ENCODE measurements around the gene DNPH1.

The DNPH1 gene

DNA sequence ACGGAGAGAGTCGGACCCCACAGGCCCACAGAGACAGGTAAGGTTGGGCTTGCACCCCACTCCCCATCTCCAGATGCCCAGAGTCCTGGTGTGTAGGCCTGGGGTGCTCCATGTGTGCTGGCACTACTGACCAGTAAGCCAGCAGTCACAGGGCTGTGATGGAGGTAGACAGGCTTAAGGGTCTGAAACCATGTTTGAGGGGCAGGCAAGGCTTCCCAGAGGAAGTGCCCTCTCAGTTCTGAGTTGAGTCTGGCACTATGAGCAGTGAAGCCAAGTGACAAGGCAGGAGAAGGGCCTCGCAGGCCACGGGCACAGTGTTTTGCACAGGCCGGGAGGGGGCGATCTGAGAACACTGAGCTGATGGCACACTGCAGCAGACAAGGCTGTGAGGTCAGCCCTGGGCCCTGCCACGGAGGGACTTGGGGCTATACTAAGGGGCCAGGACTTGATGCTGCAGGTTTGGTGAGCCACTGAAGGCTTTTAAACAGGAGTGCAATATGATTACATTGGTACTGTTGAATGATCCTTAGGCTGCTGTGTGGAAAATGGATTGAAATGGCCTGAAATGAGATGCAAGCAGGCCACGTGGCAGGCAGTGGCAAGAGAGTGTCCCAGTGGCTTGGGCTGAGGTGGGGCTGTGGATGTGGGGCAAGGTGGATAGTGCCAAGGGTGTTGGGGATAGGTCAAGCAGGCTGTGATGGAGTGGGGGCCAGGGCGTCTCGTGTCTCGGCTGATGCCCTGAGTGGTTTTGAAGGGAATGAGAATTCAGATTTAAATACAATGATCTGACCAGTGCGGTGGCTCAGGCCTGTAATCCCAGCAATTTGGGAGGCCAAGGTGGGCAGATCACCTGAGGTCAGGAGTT, 34.3 kb upstream of the DNPH1 start:
- DNase-seq = peak; percentile 79

DNA sequence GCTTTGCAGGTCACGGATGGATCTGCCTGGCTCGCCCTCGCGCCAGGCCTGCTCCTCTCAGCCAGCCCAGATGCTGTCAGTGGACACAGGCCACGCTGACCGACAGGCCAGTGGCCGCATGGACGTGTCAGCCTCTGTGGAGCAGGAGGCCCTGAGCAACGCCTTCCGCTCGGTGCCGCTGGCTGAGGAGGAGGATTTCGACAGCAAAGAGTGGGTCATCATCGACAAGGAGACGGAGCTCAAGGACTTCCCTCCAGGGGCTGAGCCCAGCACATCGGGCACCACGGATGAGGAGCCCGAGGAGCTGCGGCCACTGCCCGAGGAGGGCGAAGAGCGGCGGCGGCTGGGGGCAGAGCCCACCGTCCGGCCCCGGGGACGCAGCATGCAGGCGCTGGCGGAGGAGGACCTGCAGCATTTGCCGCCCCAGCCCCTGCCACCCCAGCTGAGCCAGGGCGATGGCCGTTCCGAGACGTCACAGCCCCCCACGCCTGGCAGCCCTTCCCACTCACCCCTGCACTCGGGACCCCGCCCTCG, 33.6 kb upstream of the DNPH1 start:
- DNase-seq = no peak

DNA sequence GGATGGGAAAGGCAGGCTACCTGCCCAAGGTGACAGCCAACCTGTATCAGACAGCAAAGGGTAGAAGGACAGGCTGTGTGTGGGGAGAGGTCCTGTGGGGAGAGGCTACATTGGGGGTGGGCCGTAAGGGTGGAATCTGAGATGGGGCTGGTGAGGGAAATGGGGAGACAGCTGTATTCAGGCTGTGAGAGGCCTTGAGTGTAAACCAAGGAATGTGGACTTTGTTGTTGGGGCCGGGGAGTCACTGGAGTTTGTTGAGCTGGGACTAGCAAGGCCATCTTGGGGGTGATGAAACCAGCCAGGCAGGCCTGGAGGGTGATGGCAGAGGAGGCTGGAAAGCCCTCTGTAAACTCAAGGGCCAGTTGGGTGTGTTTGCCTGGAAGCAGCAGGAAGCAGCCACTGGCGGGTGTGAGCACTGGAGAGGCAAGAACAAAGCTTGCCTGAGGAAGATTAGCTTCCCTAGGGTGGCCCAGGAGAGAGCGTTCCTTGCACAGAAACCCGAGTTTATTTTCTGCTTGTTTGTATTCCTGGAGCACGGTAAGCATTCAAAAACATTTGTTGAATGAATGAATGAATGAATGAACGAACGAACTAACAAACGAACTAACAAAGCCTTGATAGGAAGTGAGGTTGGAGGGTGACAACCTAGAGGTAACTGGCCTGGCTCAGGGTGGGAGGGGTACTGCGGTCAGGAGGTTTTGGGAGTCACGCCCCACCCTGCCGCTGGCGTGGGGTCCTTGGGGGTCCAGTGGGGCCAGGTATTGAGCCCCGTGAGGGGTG, 32.9 kb upstream of the DNPH1 start:
- DNase-seq = no peak

DNA sequence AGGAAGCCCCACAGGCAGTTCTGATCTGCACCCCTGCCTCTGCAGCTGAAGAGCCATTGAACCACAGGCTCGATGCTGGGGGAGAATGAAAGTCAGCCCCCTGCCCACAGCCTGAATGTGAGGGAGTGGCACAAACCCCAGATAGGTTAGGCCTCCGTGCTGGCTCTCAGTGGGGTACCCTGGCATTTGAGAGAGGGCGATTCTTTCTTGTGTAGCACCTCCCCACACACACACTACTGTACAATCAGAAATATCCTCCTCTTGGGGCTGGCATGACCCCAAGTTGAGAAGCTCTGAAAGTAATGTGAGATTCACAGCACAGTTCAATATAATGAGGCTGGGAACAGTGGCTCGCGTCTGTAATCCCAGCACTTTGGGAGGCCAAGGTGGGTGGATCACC, 31.9 kb upstream of the DNPH1 start:
- no peak for DNase-seq

DNA sequence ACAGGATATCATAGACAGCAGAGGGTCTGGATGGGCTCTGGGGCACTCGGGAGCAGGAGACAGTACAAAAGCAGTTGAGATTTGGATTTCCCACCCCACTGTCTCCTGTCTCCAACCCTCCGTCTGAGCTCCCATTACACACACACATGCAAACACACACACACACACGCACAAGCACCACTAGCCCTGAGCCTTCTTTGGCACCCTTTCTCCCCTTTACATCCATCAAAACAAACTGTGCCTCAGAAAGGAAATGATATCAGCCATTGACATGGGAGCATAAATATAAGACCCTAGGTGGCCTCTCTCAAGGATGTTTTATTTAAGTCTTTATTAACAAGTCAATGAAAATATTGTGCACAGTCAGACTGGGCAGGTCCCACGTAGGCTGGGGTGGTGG, 31.5 kb upstream of the DNPH1 start:
- no peak for DNase-seq

DNA sequence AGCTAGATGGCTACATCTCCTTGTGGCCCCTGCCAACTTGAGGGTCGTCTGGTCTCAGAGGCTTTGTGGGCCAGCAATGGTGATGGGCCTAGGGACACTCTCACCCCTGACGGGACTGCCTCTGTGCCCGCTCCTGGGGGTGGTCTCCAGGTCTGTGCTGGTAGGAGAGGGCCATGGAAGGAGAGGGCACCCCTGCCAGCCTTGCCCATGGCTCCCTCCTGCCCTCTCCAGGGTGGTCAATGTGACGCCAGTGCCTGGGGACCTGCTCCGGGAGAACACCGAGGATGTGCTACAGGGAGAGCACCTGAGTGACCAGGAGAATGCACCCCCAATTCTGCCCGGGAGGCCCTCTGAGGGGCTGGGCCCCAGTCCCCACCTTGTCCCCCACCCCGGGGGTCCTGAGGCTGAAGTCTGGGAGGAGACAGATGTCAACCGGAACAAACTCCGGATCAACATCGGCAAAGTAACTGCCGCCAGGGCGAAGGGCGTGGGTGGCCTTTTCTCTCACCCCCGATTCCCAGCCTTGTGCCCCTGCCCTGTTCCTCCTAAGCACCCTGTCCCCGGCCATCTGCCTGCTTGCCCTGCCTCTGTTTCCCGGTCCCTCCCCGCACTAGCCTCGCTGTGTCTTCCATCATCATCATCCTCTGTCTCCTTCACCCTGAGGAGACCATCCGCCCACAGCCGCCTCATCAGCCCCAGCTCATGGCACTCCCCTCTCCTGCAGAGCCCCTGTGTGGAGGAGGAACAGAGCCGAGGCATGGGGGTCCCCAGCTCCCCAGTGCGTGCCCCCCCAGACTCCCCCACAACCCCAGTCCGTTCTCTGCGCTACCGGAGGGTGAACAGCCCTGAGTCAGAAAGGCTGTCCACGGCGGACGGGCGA, 29.8 kb upstream of the DNPH1 start:
- no peak for DNase-seq

DNA sequence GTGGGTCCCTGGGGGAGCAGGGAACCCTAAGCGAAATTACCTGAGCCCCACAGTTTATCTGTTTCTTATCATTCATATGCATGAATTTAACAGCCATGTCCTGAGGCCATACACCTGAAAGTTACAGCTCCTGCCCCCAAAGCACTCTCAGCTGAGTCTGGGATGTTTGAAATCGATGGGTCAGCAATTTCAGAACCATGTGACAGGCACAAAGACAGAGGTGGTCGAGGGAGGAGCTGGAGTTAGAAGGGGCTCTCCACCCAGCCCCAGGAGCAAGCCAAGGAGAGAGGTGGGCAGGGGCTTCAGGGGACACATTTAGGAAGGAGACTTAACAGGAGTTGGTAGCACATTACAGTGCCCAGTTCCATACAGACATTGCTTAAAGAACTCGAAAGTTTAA, 28.9 kb upstream of the DNPH1 start:
- no peak for DNase-seq

DNA sequence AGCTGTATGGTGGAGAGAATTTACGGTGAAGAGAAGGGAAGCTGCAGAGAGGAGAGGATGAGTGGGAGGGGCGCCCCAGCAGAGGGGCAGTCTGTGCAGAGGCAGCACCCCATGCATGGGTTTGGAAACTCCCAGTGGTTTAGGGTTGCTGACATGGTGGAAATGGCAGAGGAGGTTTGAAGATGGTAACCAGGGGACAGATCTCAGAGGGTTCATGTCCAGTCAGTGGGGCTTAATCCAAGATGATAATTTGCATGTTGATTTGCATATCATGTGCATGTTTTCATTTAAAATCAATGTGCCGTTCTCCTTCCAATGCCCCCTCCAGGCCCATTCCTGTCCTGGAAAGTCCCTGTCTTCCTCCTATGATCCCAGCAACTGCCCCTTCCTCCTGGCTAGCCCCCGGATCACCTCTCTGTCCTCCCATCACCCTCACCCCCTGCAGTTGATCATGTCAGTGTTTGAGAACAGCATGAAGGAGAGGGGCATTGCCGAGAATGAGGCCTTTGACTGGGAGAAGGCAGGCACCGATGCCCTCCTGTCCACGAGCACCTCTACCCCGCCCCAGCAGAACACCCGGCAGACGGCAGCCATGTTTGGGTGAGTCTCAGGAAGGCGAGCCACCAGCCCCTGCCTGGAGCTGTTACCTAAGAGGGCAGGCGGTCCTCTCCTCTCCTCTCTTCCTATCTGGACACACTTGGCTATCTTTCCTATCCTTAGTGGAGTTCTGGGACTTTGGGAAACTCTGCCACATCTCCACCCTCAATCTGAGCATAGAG, 28.3 kb upstream of the DNPH1 start:
- no peak for DNase-seq

DNA sequence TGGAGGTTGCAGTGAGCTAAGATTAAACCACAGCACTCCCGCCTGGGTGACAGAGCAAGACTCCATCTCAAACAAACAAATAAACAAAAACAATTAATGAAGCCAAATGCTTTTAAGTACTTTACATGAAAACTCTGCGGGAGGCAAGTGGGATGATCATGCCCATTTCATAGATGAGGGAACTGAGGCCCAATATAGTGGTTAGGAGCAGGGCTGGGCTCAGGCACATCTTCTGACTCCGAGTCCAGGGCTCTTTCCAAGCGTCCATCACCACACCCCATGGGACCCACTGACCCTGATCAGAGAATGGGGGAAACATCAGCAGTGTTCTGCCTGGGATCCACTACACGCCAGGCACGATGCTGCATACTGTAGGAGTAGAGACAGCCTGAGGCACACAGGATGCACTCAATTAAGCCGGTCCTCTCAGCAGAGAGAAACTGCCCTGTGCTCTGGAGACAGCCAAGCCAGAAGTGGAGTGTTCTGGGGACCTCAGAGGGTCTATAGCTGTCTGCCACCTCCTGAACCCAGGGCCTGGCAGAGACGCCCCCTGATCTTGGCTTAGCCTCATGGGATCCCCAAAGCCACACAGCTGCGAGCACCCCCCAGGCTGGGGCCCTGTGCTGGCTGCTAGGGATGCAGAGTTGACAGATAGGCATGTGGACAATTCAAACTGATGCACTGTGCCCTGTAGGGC, 27.5 kb upstream of the DNPH1 start:
- no peak for DNase-seq

DNA sequence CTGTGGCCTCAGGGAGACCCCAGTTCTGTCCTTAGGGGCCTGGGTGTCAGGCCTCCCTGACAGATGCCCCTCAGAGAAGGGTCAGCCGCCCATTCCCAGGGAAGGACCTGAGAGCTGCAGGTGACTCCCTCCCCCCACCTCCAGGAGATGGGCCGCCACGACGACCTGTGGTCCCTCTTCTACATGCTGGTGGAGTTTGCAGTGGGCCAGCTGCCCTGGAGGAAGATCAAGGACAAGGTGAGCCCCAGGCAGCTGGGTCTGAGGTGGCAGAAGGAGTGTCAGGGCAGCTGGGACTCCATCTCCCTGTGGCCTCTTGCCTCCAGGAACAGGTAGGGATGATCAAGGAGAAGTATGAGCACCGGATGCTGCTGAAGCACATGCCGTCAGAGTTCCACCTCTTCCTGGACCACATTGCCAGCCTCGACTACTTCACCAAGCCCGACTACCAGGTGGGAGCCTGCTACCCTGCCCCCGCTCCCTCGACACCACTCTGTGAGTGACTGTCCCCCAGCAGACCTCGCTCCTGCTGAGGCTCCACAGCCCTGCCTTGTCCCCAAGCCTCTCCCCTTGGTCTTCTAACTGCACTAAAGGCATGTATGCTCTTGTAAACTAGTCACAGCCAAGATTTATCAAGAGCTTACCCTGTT, 26.2 kb upstream of the DNPH1 start:
- no peak for DNase-seq

DNA sequence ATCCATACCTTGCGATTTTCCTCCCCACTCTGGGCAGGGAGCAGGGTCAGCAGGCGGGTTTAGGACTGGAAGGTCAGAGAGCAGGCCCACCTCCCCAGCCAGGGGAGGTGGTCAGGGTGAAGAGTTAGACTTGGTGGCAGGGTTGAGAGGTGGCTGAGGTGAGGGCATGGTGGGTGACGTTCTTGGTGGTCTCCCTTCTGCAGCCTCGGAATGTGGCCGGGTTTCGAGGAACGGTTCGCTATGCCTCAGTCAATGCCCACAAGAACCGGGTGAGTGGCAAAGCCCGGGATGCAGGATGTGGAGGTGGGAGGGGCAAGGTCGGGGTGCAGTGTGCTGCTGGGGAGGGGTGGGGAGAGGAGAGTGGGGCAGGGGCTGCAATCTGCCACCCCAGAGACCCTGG, 25.6 kb upstream of the DNPH1 start:
- DNase-seq = no peak

DNA sequence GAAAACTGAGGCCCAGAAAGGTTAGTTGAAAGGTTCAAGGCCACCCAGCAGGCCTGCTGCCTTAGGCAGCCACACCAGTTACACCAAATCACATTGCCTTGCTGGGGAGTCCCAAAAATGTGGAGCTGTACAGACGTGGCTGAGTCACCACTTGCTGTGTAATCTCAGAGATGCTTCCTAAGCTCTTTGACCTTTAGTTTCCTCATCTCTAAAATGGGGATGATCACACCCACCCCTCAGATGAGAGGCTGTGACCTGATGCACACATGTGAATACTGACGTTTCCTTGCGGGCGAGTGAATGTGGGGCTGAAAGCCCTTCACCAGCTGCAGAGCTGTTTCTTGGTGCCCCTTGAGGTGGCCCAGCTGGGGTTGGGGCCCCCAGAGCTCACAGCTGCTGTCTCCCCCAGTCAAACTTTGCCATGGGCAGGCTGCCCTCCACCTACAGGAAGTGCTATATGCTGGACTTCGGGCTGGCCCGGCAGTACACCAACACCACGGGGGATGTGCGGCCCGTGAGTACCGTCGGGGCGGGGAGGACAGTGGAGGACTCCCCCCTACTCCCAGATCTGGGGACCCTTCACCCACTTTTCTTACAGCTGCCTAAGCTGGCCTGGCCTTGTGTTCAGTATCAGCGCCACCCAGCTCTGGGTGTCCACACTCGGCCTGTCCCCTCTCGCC, 25.0 kb upstream of the DNPH1 start:
- DNase-seq = no peak

DNA sequence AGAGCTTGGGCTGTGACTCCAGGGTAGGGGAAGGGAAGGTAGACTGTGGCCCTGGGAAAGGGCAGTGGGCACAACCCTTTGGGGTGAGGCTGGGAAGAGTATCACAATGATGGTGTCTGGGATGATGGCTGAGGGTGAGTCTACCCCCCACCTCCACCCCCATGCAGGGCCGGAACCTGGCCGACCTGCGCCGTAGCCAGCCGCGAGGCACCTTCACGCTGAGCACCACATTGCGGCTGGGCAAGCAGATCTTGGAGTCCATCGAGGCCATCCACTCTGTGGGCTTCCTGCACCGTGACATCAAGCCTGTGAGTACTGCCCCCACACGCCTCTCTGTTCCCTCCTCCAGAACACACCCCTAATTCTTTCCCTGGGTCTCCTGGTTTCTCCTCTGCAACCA, 24.1 kb upstream of the DNPH1 start:
- no peak for DNase-seq

DNA sequence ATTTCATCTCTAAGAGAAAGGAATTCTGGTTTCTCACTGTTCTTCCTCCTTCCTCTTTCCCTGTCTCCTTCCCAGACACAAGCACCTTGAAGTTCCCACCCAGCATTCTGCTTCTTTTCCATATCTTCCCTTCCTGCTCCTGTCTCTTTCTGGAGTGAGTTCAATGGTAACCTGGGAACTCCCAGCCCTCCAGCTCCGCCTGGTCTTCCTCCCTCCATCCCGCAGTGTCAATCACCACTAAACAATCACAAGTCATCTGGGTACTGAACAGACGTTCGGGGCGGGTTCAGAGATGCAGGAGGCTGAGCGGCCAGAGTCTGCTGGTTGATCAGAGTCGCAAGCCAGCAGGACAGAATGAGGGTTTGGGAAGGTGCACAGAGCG, 21.7 kb upstream of the DNPH1 start:
- DNase-seq = no peak

DNA sequence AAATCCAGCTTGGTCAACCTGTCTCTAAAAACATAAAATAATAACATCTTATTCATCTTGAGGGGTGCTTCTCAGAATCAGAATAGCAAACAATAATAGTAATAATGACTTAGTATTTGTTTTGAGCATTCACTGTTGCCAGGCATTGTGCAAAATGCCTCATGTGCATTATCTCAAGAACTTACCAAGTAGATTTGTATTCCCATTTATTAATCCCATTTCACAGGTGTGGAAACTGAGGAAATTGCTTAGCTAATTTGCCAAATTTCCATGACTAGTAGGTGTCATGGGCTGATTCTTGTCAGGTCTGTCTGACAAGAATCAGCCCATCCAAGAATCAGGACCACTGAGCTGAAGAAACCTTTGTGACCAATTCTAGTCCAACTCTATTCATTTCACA, 19.5 kb upstream of the DNPH1 start:
- no peak for DNase-seq

DNA sequence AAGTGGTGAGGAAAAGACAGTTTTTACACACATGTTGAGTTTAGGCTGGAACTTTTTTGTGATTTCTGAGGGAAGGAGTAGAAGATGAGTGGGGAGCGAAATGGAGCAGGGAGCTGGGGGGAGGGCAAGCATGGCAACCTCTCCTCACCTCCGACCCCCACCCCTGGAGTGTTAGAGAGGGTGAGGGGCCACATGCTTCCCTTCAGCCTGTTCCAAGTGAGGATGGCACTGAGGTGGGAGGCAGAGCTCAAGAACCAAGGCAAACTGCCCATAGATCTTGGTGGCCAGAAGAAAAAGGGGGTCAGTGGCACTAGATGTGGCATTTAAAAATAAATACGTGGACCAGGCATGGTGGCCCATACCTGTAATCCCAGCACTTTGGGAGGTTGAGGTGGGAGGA, 18.8 kb upstream of the DNPH1 start:
- no peak for DNase-seq

DNA sequence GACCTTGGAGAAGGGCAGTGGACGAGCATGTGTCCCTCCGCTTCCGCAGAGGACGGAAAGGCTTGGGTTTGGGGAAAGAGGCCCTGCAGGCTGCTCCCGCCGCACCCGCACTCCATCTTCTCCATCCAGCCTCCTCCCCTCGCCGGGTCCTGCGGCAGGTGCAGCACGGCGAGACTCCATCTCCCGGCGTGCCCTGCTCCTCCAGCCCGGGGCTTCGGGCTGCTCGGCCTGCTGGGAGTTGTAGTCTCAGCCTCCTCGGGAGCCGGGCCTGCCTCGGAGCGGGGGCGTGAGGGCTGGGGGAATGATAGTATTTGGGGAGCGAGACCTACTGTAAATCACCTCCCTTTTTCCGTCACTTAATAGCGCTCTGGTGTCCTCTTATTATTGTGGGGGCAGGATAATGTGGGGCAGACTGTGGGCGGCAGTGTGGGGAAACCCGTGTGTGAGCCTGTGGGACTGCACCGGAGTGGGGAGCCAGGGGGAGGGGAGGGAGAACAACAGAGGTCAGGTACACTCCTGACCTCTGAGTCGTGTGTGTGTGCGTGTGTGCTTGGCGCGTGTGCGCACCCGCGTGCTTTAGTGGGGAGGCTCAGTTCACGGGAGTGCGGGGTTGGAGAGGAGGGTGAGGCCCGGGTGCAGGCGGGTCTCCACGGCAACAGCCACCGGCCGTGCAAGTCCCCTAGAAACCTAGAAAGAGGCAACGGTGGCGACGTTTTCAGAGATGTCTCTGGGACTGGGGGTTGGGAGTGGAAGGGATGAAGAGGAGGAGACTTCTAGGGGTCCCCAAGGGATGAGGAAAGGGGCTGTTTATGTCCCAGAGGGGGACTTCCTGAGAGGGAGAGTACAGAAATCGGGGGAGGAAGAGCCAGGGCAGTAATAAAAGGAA, 18.1 kb upstream of the DNPH1 start:
- peak; percentile 85 for DNase-seq

DNA sequence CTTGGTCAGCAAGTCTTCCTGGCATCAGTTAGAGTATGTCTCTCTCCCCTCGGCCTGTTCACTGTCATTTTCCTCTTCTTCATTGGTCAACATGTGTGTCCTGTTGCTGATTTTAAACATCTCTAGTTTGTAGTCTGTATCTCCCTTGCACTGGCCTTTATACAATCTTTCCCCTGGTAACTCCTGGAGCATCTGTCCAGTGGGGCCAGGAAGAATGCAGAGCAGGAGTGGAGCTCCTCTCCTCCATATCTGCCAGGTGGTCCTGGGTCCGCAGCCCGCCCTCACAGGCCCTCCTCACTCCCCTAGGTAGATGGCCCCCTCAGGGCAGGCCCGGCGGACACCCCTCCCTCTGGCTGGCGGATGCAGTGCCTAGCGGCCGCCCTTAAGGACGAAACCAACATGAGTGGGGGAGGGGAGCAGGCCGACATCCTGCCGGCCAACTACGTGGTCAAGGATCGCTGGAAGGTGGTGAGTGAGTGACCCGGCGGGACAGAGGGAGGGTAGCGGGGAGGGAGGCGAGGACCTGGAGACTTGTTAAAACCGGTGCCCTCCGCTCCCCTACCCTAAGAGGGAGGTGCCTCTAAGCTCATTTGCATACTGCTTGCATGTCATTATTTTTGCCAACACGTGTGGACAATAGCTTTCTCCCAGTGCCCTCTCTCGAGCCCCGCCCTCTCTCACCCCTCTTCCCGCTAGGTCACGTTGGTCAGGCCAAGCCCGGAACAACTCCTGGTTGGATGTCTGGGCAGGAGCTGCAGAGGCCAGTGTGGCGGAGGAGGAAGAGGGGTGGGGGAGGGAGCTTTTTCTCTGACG, 17.2 kb upstream of the DNPH1 start:
- no peak for DNase-seq
